Activated naive CD4-positive, alpha-beta T cell treated with anti-CD3 and anti-CD28 coated beads, Interleukin-2, amount 10 ng/mL, durations not matched to agents 7 days and 5 days (primary cell): ENCODE measurements around the gene ATF6.
"Not testable (repeated sequence)": the region's sequence is repeated elsewhere in the genome, so short reads cannot be mapped to it uniquely, and the experiment has no call there.

Source experiments
- CTCF ChIA-PET: fragments of 350-600 bp; sonication (Branson Sonifier 250); formaldehyde crosslinking; loops from one replicate; lab custom pipeline; 2021; ENCODE audit warnings: antibody characterized with exemption; lab: Charles Lee
- DNase-seq: peaks from one replicate; pipeline ENCODE4 v3.0.0-alpha.2; 2020
- H3K27ac Mint-ChIP-seq: one replicate; pipeline ENCODE4 v1.8.0; 2021; ENCODE audit warnings: mild to moderate bottlenecking, moderate library complexity, mixed read lengths
- H3K27me3 Mint-ChIP-seq: one replicate; pipeline ENCODE4 v1.8.0; 2021; ENCODE audit warnings: mild to moderate bottlenecking, mixed read lengths
- H3K36me3 Mint-ChIP-seq: one replicate; pipeline ENCODE4 v1.8.0; 2021; ENCODE audit warnings: mixed read lengths
- H3K4me1 Mint-ChIP-seq: one replicate; pipeline ENCODE4 v1.8.0; 2021; ENCODE audit warnings: mixed read lengths
- H3K4me3 Mint-ChIP-seq: one replicate; pipeline ENCODE4 v1.8.0; 2021; ENCODE audit warnings: mild to moderate bottlenecking, moderate library complexity, mixed read lengths
- H3K9me3 Mint-ChIP-seq: one replicate; pipeline ENCODE4 v1.8.0; 2021; ENCODE audit warnings: mixed read lengths

Gene ATF6

DNA sequence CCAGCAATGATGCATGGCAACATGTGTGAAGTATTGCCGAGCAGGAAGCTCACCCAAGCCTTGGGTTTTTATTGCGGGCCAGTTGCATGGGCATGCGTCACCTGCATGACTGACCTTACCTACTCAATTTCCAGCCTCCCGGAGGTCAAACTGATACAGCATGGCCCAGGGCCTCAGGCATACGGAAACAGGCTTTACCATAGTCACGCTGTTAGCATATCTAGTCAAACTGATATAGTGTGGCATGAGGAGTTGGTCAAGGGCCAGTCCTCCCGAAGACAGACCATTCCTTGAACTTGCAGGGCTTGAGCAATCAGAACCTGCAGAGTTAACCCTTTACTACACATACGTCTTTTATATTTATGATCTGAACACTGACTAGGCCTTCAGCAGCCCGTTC, 22.9 kb upstream of the ATF6 start:
- CTCF ChIA-PET = interaction anchor here (3.3 to 6.9 kb wide), 2 partner anchors 95 to 253 kb away, joined by 10 to 71 read pairs; no protein-coding TSS in a partner anchor
- H3K9me3 Mint-ChIP-seq = no peaks in the 10 kb centered on the region
- no peak for DNase-seq
- H3K4me3 Mint-ChIP-seq = no peak overlapping the region
- H3K36me3 Mint-ChIP-seq = no peaks in the 10 kb centered on the region
- no peak overlapping the region for H3K27ac Mint-ChIP-seq
- H3K27me3 Mint-ChIP-seq = peaks cover 30% of the 10 kb centered on the region
- H3K4me1 Mint-ChIP-seq = peaks cover 47% of the 10 kb centered on the region

- no peak overlapping the region for H3K27ac Mint-ChIP-seq
- H3K4me3 Mint-ChIP-seq = no peak overlapping the region
- DNase-seq = no peak
These were observed 18.3 kb upstream of the ATF6 start for GRCh38 chr1:161747801-161748200.

GRCh38 chr1:161749509-161750407, 16.4 kb upstream of the ATF6 start, which contains the start of gene DUSP12:
Gene DUSP12 (plus strand): TSS chr1:161749786. CDS start chr1:161749802, 16 bp downstream.
- peak; percentile 91 for DNase-seq
- H3K27ac Mint-ChIP-seq = peak within 1 kb of the TSS; percentile 98
- H3K27me3 Mint-ChIP-seq = peaks cover 11% of the 10 kb centered on the region
- H3K9me3 Mint-ChIP-seq = peaks cover 3% of the 10 kb centered on the region
- CTCF ChIA-PET = interaction anchor here (0.7 to 2.7 kb wide), 8 partner anchors 8 to 288 kb away, joined by 3 to 13 read pairs (median 4); partner anchors contain the start of gene OLFML2B
- peak within 1 kb of the TSS; percentile 98 for H3K4me3 Mint-ChIP-seq
- peaks cover 27% of the 10 kb centered on the region for H3K36me3 Mint-ChIP-seq
- H3K4me1 Mint-ChIP-seq = peaks cover 41% of the 10 kb centered on the region

More at GRCh38 chr1:161747801-161748200, 18.3 kb upstream of the ATF6 start:
- Mint-ChIP-seq H3K27me3 (peaks cover 16% of the 10 kb centered on the region), H3K4me1 (peaks cover 48% of the 10 kb centered on the region), H3K36me3 (peaks cover 12% of the 10 kb centered on the region), H3K9me3 (no peaks in the 10 kb centered on the region)
- CTCF ChIA-PET = interaction anchor here (0.9 kb wide), 1 partner anchor 8 kb away, joined by 5 read pairs; no protein-coding TSS in a partner anchor

DNA sequence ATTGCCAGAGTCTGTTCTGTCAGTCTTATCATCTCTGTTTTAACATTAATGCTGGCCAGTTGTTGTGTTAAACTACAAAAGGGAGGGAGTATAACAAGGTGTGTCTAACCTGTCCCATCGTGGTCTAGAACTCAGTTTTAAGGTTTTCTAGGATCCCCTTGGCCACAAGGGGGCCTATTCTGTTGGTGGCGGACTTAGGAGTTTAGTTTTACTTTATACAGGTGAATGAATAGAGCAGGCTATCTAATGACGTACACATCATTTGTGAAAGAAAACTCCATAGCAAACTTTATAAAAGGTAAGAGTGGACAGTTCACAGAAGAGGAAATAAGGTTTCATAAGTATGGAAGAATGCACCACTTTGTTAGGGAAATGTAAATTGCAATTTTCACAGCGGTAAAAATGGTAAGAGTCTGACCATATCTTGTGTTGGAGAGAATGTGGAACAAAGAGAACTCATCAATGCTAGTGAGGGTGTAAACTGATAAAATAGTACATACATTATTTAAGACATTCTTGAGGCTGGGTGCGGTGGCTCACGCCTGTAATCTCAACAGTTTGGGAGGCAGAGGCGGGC, 2.5 kb upstream of the ATF6 start:
- Mint-ChIP-seq H3K36me3 (peaks cover 7% of the 10 kb centered on the region), H3K9me3 (no peaks in the 10 kb centered on the region), H3K27me3 (no peaks in the 10 kb centered on the region), H3K4me1 (peaks cover 41% of the 10 kb centered on the region), H3K4me3 (peak overlapping the region; percentile 27), H3K27ac (peak overlapping the region; percentile 49)
- CTCF ChIA-PET = interaction anchor here (0.6 to 3.0 kb wide), 8 partner anchors 7 to 274 kb away, joined by 3 to 18 read pairs (median 8); partner anchors contain the start of gene DUSP12
- peak; percentile 64 for DNase-seq

GRCh38 chr1:161768461-161768860, 2.3 kb downstream of the ATF6 start:
- no peak for DNase-seq
- H3K4me3 Mint-ChIP-seq = peak overlapping the region; percentile 37
- no peaks in the 10 kb centered on the region for H3K9me3 Mint-ChIP-seq
- H3K27me3 Mint-ChIP-seq = no peaks in the 10 kb centered on the region
- peaks cover 43% of the 10 kb centered on the region for H3K4me1 Mint-ChIP-seq
- H3K36me3 Mint-ChIP-seq = peaks cover 7% of the 10 kb centered on the region
- CTCF ChIA-PET = interaction anchor here (1.8 to 2.1 kb wide), 2 partner anchors 24 to 269 kb away, joined by 4 to 8 read pairs; no protein-coding TSS in a partner anchor
- no peak overlapping the region for H3K27ac Mint-ChIP-seq

GRCh38 chr1:161768986-161769672, 3.0 kb downstream of the ATF6 start:
- Mint-ChIP-seq H3K27me3 (no peaks in the 10 kb centered on the region), H3K36me3 (peaks cover 5% of the 10 kb centered on the region), H3K4me3 (no peak overlapping the region), H3K9me3 (no peaks in the 10 kb centered on the region), H3K4me1 (peaks cover 43% of the 10 kb centered on the region), H3K27ac (no peak overlapping the region)
- no peak for DNase-seq
- CTCF ChIA-PET = interaction anchor here (1.6 kb wide), 1 partner anchor 23 kb away, joined by 5 read pairs; no protein-coding TSS in a partner anchor

DNA sequence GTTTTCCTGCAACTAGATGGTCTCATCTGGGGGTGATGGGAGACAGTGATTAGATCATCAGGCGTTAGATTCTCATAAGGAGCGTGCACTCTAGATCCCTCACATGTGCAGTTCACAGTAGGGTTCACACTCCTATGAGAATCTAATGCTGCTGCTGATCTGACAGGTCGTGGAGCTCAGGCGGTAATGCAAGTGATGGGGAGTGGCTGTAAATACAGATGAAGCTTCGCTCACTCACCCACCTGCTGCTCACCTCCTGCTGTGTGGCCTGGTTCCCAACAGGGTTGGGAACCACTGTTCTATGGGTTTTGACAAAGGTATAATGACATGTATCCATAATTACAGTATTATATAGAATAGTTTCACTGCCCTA, 3.5 kb downstream of the ATF6 start:
- H3K27ac Mint-ChIP-seq, H3K27me3 Mint-ChIP-seq, H3K36me3 Mint-ChIP-seq, H3K4me3 Mint-ChIP-seq, H3K9me3 Mint-ChIP-seq, DNase-seq: not testable (repeated sequence)
- CTCF ChIA-PET = interaction anchor here (1.6 kb wide), 1 partner anchor 23 kb away, joined by 5 read pairs; no protein-coding TSS in a partner anchor
- H3K4me1 Mint-ChIP-seq = peaks cover 43% of the 10 kb centered on the region

DNA sequence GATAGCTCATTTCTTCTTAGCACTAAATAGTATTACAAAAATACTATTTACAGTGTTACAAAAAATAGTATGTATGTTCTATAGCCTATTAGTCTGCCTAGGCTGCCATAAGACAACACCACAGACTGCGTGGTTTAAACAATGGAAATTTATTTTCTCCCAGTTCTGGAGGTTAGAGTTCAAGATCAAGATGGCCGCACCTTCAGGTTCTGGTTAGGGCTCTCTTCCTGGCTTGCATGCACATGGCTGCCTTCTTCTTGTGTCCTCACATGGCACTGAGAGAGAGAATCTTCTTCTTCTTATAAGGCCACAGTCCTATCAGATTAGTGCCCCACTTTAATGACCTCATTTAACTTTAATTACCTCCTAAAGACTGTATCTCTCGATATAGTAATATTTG, 4.1 kb downstream of the ATF6 start:
- Mint-ChIP-seq H3K4me1 (peaks cover 38% of the 10 kb centered on the region), H3K4me3 (no peak overlapping the region), H3K27me3 (no peaks in the 10 kb centered on the region), H3K9me3 (no peaks in the 10 kb centered on the region), H3K27ac (no peak overlapping the region), H3K36me3 (peaks cover 5% of the 10 kb centered on the region)
- DNase-seq = no peak
- CTCF ChIA-PET = interaction anchor here (1.6 kb wide), 1 partner anchor 22 kb away, joined by 5 read pairs; no protein-coding TSS in a partner anchor

- peaks cover 5% of the 10 kb centered on the region for H3K36me3 Mint-ChIP-seq
- peak; percentile 25 for DNase-seq
- H3K9me3 Mint-ChIP-seq = no peaks in the 10 kb centered on the region
- no peaks in the 10 kb centered on the region for H3K27me3 Mint-ChIP-seq
- no peak overlapping the region for H3K27ac Mint-ChIP-seq
- H3K4me3 Mint-ChIP-seq = no peak overlapping the region
- CTCF ChIA-PET = interaction anchor here (1.0 to 2.5 kb wide), 3 partner anchors 8 to 253 kb away, joined by 3 to 10 read pairs (median 7); partner anchors contain the start of gene OLFML2B
- H3K4me1 Mint-ChIP-seq = peaks cover 36% of the 10 kb centered on the region
These were observed 5.0 kb downstream of the ATF6 start for GRCh38 chr1:161771161-161771560.

DNA sequence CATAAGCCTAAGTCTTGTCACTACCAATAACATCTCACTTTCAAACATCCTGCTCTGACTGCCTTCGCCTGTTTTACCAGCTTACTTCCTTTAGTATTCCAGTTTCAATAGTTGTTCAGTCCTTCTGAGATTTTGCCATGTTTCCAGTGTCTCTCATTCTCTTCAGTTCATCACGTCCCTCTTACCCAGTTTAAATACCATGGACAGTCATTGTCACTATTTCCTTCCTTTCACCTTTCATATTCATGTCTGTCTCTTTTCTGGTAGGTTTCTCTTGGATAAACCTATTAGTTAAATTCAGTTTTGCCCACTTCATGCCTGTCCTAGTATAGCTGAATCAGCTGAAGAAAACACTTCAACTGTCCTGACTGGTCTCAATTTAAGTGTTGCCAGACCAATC, 5.9 kb downstream of the ATF6 start:
- no peaks in the 10 kb centered on the region for H3K27me3 Mint-ChIP-seq
- DNase-seq = no peak
- CTCF ChIA-PET = interaction anchor here (0.8 to 2.5 kb wide), 3 partner anchors 9 to 22 kb away, joined by 3 to 10 read pairs (median 7); no protein-coding TSS in a partner anchor
- H3K4me3 Mint-ChIP-seq = no peak overlapping the region
- H3K27ac Mint-ChIP-seq = no peak overlapping the region
- H3K36me3 Mint-ChIP-seq = peaks cover 5% of the 10 kb centered on the region
- H3K4me1 Mint-ChIP-seq = peaks cover 30% of the 10 kb centered on the region
- H3K9me3 Mint-ChIP-seq = no peaks in the 10 kb centered on the region

- Mint-ChIP-seq H3K9me3 (no peaks in the 10 kb centered on the region), H3K27me3 (no peaks in the 10 kb centered on the region), H3K4me1 (peaks cover 26% of the 10 kb centered on the region), H3K36me3 (peaks cover 5% of the 10 kb centered on the region), H3K27ac (no peak overlapping the region), H3K4me3 (no peak overlapping the region)
- CTCF ChIA-PET = interaction anchor here (0.8 to 2.5 kb wide), 3 partner anchors 10 to 21 kb away, joined by 3 to 10 read pairs (median 7); no protein-coding TSS in a partner anchor
- no peak for DNase-seq
These were observed 6.3 kb downstream of the ATF6 start for GRCh38 chr1:161772397-161772796.

DNA sequence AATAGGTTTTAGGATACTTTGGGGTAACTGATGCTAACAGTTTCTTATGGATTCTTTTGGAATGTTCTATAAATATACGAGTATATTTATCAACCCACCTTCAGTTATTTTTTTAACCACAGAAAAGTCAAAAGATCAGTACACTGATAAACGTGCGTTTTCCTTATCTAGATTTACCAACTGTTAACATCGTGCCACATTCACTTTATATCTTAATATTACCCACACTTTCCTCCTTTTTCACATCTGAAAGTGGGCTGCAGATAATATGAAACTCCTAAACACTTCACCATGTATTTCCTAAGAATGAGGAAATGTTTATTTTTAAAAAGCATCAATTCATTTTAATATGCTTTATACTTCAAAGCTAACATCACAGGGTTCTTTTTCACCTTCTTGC, 7.7 kb downstream of the ATF6 start:
- no peaks in the 10 kb centered on the region for H3K9me3 Mint-ChIP-seq
- no peaks in the 10 kb centered on the region for H3K27me3 Mint-ChIP-seq
- no peak overlapping the region for H3K27ac Mint-ChIP-seq
- DNase-seq = no peak
- peaks cover 7% of the 10 kb centered on the region for H3K36me3 Mint-ChIP-seq
- peaks cover 16% of the 10 kb centered on the region for H3K4me1 Mint-ChIP-seq
- CTCF ChIA-PET = no interaction called here
- H3K4me3 Mint-ChIP-seq = no peak overlapping the region

GRCh38 chr1:161777261-161777660, 11.1 kb downstream of the ATF6 start:
- H3K9me3 Mint-ChIP-seq = no peaks in the 10 kb centered on the region
- H3K4me3 Mint-ChIP-seq = no peak overlapping the region
- no peak for DNase-seq
- no peaks in the 10 kb centered on the region for H3K27me3 Mint-ChIP-seq
- H3K27ac Mint-ChIP-seq = no peak overlapping the region
- peaks cover 13% of the 10 kb centered on the region for H3K4me1 Mint-ChIP-seq
- CTCF ChIA-PET = interaction anchor here (1.2 kb wide), 1 partner anchor 8 kb away, joined by 3 read pairs; no protein-coding TSS in a partner anchor
- H3K36me3 Mint-ChIP-seq = peaks cover 13% of the 10 kb centered on the region
